AG09319 (cell line): ENCODE results near the gene APBB1IP.
"Not testable (repeated sequence)": the region's sequence is repeated elsewhere in the genome, so short reads cannot be mapped to it uniquely, and the experiment has no call there.

Experiments used
- DNase-seq: peaks from one replicate; pipeline ENCODE4 v3.0.0-alpha.2; 2010; ENCODE audit warnings: low read depth; ENCODE audit errors: extremely low read depth
- TF ChIP-seq, protein P1 (sequence below): IDR thresholded peaks from 2 replicates; pipeline ENCODE4 v1.5.1; 2011; ENCODE audit warnings: low read depth, mild to moderate bottlenecking, inconsistent platforms, low read length, moderate library complexity

Gene APBB1IP

DNA sequence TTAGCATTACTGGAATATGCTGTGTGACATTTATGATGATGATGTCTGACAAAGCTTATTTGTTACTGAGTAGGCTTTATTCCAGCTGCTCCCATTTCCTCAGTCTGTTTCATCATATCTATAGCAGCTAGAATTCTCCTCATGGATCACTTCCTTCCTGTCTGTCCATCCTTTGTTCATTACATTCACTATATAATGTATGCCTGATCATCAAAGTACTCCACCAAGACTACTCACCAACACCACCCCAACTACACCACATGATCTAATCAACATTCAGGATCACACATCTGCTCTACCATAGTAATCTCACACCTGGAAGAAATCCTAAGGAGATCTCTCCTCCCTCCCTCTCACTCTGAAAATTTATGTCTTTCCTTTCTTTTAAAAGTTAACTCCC is 61.3 kb downstream of the APBB1IP start:
- DNase-seq, result no peak
- TF ChIP-seq, protein P1, sequence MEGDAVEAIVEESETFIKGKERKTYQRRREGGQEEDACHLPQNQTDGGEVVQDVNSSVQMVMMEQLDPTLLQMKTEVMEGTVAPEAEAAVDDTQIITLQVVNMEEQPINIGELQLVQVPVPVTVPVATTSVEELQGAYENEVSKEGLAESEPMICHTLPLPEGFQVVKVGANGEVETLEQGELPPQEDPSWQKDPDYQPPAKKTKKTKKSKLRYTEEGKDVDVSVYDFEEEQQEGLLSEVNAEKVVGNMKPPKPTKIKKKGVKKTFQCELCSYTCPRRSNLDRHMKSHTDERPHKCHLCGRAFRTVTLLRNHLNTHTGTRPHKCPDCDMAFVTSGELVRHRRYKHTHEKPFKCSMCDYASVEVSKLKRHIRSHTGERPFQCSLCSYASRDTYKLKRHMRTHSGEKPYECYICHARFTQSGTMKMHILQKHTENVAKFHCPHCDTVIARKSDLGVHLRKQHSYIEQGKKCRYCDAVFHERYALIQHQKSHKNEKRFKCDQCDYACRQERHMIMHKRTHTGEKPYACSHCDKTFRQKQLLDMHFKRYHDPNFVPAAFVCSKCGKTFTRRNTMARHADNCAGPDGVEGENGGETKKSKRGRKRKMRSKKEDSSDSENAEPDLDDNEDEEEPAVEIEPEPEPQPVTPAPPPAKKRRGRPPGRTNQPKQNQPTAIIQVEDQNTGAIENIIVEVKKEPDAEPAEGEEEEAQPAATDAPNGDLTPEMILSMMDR, result no peak

GRCh38 chr10:26502986-26503385 is 64.8 kb downstream of the APBB1IP start:
- TF ChIP-seq, protein P1, result no peak
- DNase-seq, result no peak

DNA sequence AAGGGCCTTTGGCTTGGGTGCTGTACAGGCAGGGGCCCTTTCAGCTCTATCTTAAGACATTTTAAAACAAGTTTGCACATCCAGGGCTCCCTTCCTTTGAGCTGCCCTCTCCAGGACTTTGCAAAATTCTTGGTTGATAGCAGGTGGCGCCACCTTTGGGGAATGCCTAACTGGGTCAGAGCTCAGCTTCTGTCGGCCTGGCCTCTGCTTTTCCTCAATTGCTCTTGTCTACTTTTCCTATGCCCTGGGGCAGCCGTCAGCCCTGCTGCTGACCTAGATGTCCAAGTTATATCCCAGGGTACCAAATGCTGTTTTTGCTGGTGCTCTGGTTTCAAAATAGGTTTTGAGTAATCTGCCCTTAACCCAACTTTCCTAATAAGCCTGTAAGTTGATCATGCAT is 65.8 kb downstream of the APBB1IP start:
- TF ChIP-seq, protein P1, result peak; percentile 17
- DNase-seq, result no peak

GRCh38 chr10:26504429-26504828 is 66.3 kb downstream of the APBB1IP start:
- not testable (repeated sequence) for DNase-seq

- DNase-seq, result no peak
- TF ChIP-seq, protein P1, result no peak
These were observed 67.3 kb downstream of the APBB1IP start for GRCh38 chr10:26505491-26505890.

DNA sequence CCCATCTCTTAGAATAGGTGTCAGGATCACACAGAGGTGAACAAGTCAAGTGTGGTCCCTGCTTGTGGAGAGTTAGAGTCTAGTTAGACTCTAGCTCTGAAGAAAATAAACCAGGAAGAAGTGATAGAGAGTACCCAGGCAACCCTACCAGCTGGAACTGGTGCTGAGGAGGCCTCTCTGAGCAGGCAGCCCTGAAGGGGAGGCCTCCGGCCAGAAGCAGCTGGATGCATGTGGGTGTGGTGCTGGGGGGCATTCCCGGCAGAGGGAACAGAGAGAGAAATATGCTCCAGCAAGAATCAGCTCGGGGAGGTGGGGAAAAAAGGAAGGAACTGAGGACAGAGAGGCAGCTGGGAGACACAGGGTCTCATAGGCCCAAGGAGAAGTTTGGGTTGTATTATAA is 68.6 kb downstream of the APBB1IP start:
- no peak for DNase-seq

GRCh38 chr10:26507441-26507840 is 69.3 kb downstream of the APBB1IP start:
- TF ChIP-seq, protein P1, result no peak
- DNase-seq, result no peak

More for the DNA sequence above, 68.6 kb downstream of the APBB1IP start:
- TF ChIP-seq, protein P1, result no peak

DNA sequence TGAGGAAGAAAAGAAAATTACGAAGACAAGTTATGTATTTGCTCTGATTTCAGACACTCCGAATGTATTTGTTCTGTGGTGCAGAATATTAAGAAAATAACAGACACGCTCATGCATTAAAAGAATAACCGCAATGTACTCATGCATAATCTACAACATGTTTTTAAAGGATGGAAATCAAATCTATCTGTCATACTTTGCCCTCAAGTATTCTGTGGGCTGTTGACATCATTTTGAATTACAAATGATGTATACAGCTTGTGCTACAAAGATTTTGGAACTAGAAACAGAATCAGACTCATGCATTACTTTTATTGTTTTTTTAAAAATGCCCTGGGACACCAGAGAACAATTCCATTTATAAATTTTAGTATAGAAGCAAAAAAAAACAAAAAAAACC is 69.9 kb downstream of the APBB1IP start:
- TF ChIP-seq, protein P1, result no peak
- no peak for DNase-seq
